HEK293 (cell line): ENCODE results near the gene SPINK6.

Experiments used
- ATF2 ChIP-seq: fragments of 450-650 bp; formaldehyde crosslinking; IDR thresholded peaks from 2 replicates; pipeline ENCODE4 v1.5.1; 2016; ENCODE audit warnings: missing biosample characterization, missing genetic modification characterization, low read depth
- GLIS1 ChIP-seq: fragments of 450-650 bp; formaldehyde crosslinking; IDR thresholded peaks from 2 replicates; pipeline ENCODE4 v1.5.1; 2016; ENCODE audit warnings: missing biosample characterization, missing genetic modification characterization
- KLF1 ChIP-seq: fragments of 450-650 bp; formaldehyde crosslinking; IDR thresholded peaks from 2 replicates; pipeline ENCODE4 v1.5.1; 2016; ENCODE audit warnings: missing biosample characterization, missing genetic modification characterization
- RBAK ChIP-seq: fragments of 450-650 bp; formaldehyde crosslinking; IDR thresholded peaks from 2 replicates; pipeline ENCODE4 v1.5.1; 2016; ENCODE audit warnings: missing biosample characterization, missing genetic modification characterization
- ZNF10 ChIP-seq: fragments of 450-650 bp; formaldehyde crosslinking; IDR thresholded peaks from 2 replicates; pipeline ENCODE4 v1.5.1; 2017; ENCODE audit warnings: missing biosample characterization, missing genetic modification characterization
- ZNF19 ChIP-seq: fragments of 450-650 bp; formaldehyde crosslinking; IDR thresholded peaks from 2 replicates; pipeline ENCODE4; 2016; ENCODE audit warnings: missing biosample characterization, missing genetic modification characterization, low read depth
- ZNF701 ChIP-seq: fragments of 450-650 bp; formaldehyde crosslinking; IDR thresholded peaks from 2 replicates; pipeline ENCODE4 v1.5.1; 2016; ENCODE audit warnings: missing biosample characterization, missing genetic modification characterization

Gene SPINK6

GRCh38 chr5:148261221-148261620 is 58.4 kb downstream of the SPINK6 start (continued):
- no peak for TF ChIP-seq ATF2
- no peak for TF ChIP-seq GLIS1 (tag by site-specific recombination)
- TF ChIP-seq KLF1 (tag by site-specific recombination) = no peak
- TF ChIP-seq ZNF19 (tag by site-specific recombination) = no peak
- no peak for TF ChIP-seq ZNF701 (tag by site-specific recombination)
- TF ChIP-seq ZNF10 = no peak
- no peak for TF ChIP-seq RBAK (tag by site-specific recombination)
